Activated B cell treated with CpG ODN at 0.5 μM for 24 hours (primary cell): ENCODE measurements around the gene ZNF800. TPM values are rescaled to one million over a fixed set of nuclear protein-coding genes. Genes with fewer than 3 reads are reported as not detected.
A peak's percentile ranks its signal among the peaks of the same experiment; 100 is the strongest.

Source experiments
- ATAC-seq: fragments of 200-7000 bp; cut with Tn5 transposase; one replicate; pipeline ENCODE4 v1.10.0; 2021; ENCODE audit warnings: low read depth, mild to moderate bottlenecking, moderate library complexity
- CTCF ChIA-PET: fragments of 350-600 bp; sonication (Branson Sonifier 250); formaldehyde crosslinking; loops from one replicate; lab custom pipeline; 2021; ENCODE audit warnings: antibody characterized with exemption; lab: Charles Lee
- POLR2A ChIA-PET: fragments of 350-600 bp; sonication (Branson Sonifier 250); formaldehyde crosslinking; loops from one replicate; lab custom pipeline; 2021; ENCODE audit warnings: antibody characterized with exemption; lab: Charles Lee
- DNase-seq: peaks from one replicate; pipeline ENCODE4 v3.0.0; 2022
- H3K27ac Mint-ChIP-seq: one replicate; pipeline ENCODE4 v1.8.0; 2020; ENCODE audit warnings: mixed read lengths
- H3K27me3 Mint-ChIP-seq: one replicate; pipeline ENCODE4 v1.8.0; 2021; ENCODE audit warnings: mixed read lengths
- H3K36me3 Mint-ChIP-seq: one replicate; pipeline ENCODE4 v1.8.0; 2021; ENCODE audit warnings: low read depth, mixed read lengths
- H3K4me1 Mint-ChIP-seq: one replicate; pipeline ENCODE4 v1.8.0; 2021; ENCODE audit warnings: mixed read lengths
- H3K4me3 Mint-ChIP-seq: one replicate; pipeline ENCODE4 v1.8.0; 2020; ENCODE audit warnings: mild to moderate bottlenecking, mixed read lengths
- H3K9me3 Mint-ChIP-seq: one replicate; pipeline ENCODE4 v1.8.0; 2020; ENCODE audit warnings: mixed read lengths
- CTCF ChIP-seq: fragments of 200-600 bp; IDR thresholded peaks from one replicate; pipeline ENCODE4 v1.8.0; 2022; ENCODE audit warnings: antibody characterized with exemption, mild to moderate bottlenecking
- intact Hi-C: fragments of 100-400 bp; cut with micrococcal nuclease; formaldehyde crosslinking; loops from one replicate; pipeline ENCODE4 v1.15.1; 2024
- total RNA-seq: library from RNA; stranded (reverse); gene quantifications from 2 replicates; pipeline ENCODE4 v1.2.3, GENCODE V29; 2022

The ZNF800 gene
- total RNA-seq, 1 donor from 2014 or later, result 53.5 TPM

GRCh38 chr7:127349881-127350280, 42.6 kb downstream of the ZNF800 start:
- CTCF ChIA-PET, result interaction anchor here (0.8 to 3.0 kb wide), 3 partner anchors 32 to 98 kb away, joined by 3 to 59 read pairs (median 3); no protein-coding TSS in a partner anchor
- H3K27me3 Mint-ChIP-seq, result no peaks in the 10 kb centered on the region
- no peak overlapping the region for H3K27ac Mint-ChIP-seq
- DNase-seq (no peak), ATAC-seq (no peak)
- no peaks in the 10 kb centered on the region for H3K9me3 Mint-ChIP-seq
- no peak for TF ChIP-seq CTCF
- intact Hi-C loops, result loop anchor here (5.0 to 10.0 kb wide), 4 partner anchors 98 to 862 kb away; partner anchors contain the start of genes ARF5, GCC1 and GRM8
- peaks cover 16% of the 10 kb centered on the region for H3K4me1 Mint-ChIP-seq
- POLR2A ChIA-PET, result interaction anchor here (0.7 kb wide), 1 partner anchor 43 kb away, joined by 3 read pairs; no protein-coding TSS in a partner anchor
- H3K4me3 Mint-ChIP-seq, result no peak overlapping the region
- peaks cover 2% of the 10 kb centered on the region for H3K36me3 Mint-ChIP-seq

- H3K27ac Mint-ChIP-seq, result no peak overlapping the region
- intact Hi-C loops, result loop anchor here (5.0 to 10.0 kb wide), 4 partner anchors 96 to 864 kb away; partner anchors contain the start of genes ARF5, GCC1 and GRM8
Measured at GRCh38 chr7:127348247-127348631, 44.3 kb downstream of the ZNF800 start.

GRCh38 chr7:127347567-127348246, 44.8 kb downstream of the ZNF800 start:
- ATAC-seq, result peak; percentile 98
- no peak overlapping the region for H3K27ac Mint-ChIP-seq
- no peaks in the 10 kb centered on the region for H3K36me3 Mint-ChIP-seq
- H3K4me3 Mint-ChIP-seq, result peak overlapping the region; percentile 68
- intact Hi-C loops, result loop anchor here (1.0 to 10.0 kb wide), 8 partner anchors 45 to 865 kb away; partner anchors contain the start of genes ARF5, GCC1, GRM8 and ZNF800
- no peaks in the 10 kb centered on the region for H3K27me3 Mint-ChIP-seq
- H3K9me3 Mint-ChIP-seq, result no peaks in the 10 kb centered on the region
- peaks cover 16% of the 10 kb centered on the region for H3K4me1 Mint-ChIP-seq
- TF ChIP-seq CTCF, result no peak
- POLR2A ChIA-PET, result interaction anchor here (0.6 to 1.7 kb wide), 3 partner anchors 44 to 150 kb away, joined by 3 to 8 read pairs (median 3); partner anchors contain the start of gene ZNF800
- CTCF ChIA-PET, result interaction anchor here (0.7 to 3.0 kb wide), 12 partner anchors 12 to 167 kb away, joined by 3 to 59 read pairs (median 4); partner anchors contain the start of gene ZNF800
- peak; percentile 73 for DNase-seq

More at GRCh38 chr7:127348247-127348631, 44.3 kb downstream of the ZNF800 start:
- ChIA-PET CTCF (interaction anchor here (0.7 to 3.0 kb wide), 12 partner anchors 11 to 166 kb away, joined by 3 to 59 read pairs (median 4); partner anchors contain the start of gene ZNF800), POLR2A (interaction anchor here (0.8 to 1.7 kb wide), 2 partner anchors 44 to 99 kb away, joined by 3 to 8 read pairs; partner anchors contain the start of gene ZNF800)
- Mint-ChIP-seq H3K4me3 (peak overlapping the region; percentile 68), H3K9me3 (no peaks in the 10 kb centered on the region), H3K27me3 (no peaks in the 10 kb centered on the region), H3K36me3 (no peaks in the 10 kb centered on the region), H3K4me1 (peaks cover 16% of the 10 kb centered on the region)
- no peak for TF ChIP-seq CTCF
- DNase-seq, result no peak
- ATAC-seq, result no peak

GRCh38 chr7:127346575-127347256, 45.8 kb downstream of the ZNF800 start:
- H3K27ac Mint-ChIP-seq, result no peak overlapping the region

More at GRCh38 chr7:127346575-127347256, 45.8 kb downstream of the ZNF800 start:
- H3K27me3 Mint-ChIP-seq, result no peaks in the 10 kb centered on the region
- no peak for DNase-seq
- no peak for TF ChIP-seq CTCF
- ChIA-PET CTCF (interaction anchor here (1.3 to 3.0 kb wide), 2 partner anchors 97 to 100 kb away, joined by 7 to 59 read pairs; no protein-coding TSS in a partner anchor), POLR2A (interaction anchor here (1.7 kb wide), 1 partner anchor 45 kb away, joined by 8 read pairs; the partner anchor contains the start of gene ZNF800)
- intact Hi-C loops, result loop anchor here (1.0 to 10.0 kb wide), 8 partner anchors 46 to 866 kb away; partner anchors contain the start of genes ARF5, GCC1, GRM8 and ZNF800
- no peaks in the 10 kb centered on the region for H3K36me3 Mint-ChIP-seq
- peak overlapping the region; percentile 60 for H3K4me3 Mint-ChIP-seq
- H3K4me1 Mint-ChIP-seq, result peaks cover 16% of the 10 kb centered on the region
- no peak for ATAC-seq
- no peaks in the 10 kb centered on the region for H3K9me3 Mint-ChIP-seq
